Neural cell (in vitro differentiated cells): ENCODE results near the gene RYR3.

ENCODE experiments used
- CTCF ChIP-seq: fragments of 450-650 bp; IDR thresholded peaks from 2 replicates; pipeline ENCODE4 v1.5.1; 2014; ENCODE audit warnings: antibody characterized with exemption, mild to moderate bottlenecking, moderate library complexity; ENCODE audit not compliant: poor library complexity, severe bottlenecking
- EZH2 ChIP-seq: fragments of 200-600, 300-800 bp; shearing (Covaris generic), sonication (generic); IDR thresholded peaks from 2 replicates; pipeline ENCODE4 v1.6.1; 2014; ENCODE audit warnings: antibody characterized with exemption, low read length, borderline replicate concordance, mild to moderate bottlenecking; ENCODE audit not compliant: insufficient read depth, poor library complexity, severe bottlenecking
- RAD21 ChIP-seq: fragments of 450-650 bp; conservative IDR thresholded peaks from 2 replicates; pipeline ENCODE4 v1.6.1; 2014; ENCODE audit warnings: antibody characterized with exemption, mild to moderate bottlenecking, moderate library complexity

GRCh38 chr15:33442449-33442848 lies 131.7 kb downstream of the RYR3 start:
- TF ChIP-seq RAD21 = no peak
- TF ChIP-seq EZH2 = no peak
- no peak for TF ChIP-seq CTCF
